ENCODE measurements around the gene ARPP21. TPM values are rescaled to one million over a fixed set of nuclear protein-coding genes. Genes with fewer than 3 reads are reported as not detected.

The ARPP21 gene
- total RNA-seq, 2 donors from 2014 or later = not detected

GRCh38 chr3:35688826-35689225 is 49.5 kb downstream of the ARPP21 start:
- ATAC-seq (no peak), DNase-seq (ENCODE audit: low spot score in 2 of 2) (no peak)
- Mint-ChIP-seq H3K9me3 (no peaks in the 10 kb centered on the region), H3K27ac (no peak overlapping the region), H3K36me3 (no peaks in the 10 kb centered on the region)

- Mint-ChIP-seq H3K9me3 (no peaks in the 10 kb centered on the region), H3K27ac (no peak overlapping the region), H3K36me3 (no peaks in the 10 kb centered on the region)
- ATAC-seq = no peak
- DNase-seq (ENCODE audit: low spot score in 2 of 2) = no peak
Measured at GRCh38 chr3:35690271-35690670, 50.9 kb downstream of the ARPP21 start.

GRCh38 chr3:35705904-35706303 is 66.6 kb downstream of the ARPP21 start:
- no peak for ATAC-seq
- DNase-seq (ENCODE audit: low spot score in 2 of 2) = no peak
- Mint-ChIP-seq H3K36me3 (no peaks in the 10 kb centered on the region), H3K27ac (no peak overlapping the region), H3K9me3 (peaks cover 0 to 4% of the 10 kb centered on the region in 2 donors)

- H3K36me3 Mint-ChIP-seq = no peaks in the 10 kb centered on the region
Measured at GRCh38 chr3:35707904-35708303, 68.6 kb downstream of the ARPP21 start.

GRCh38 chr3:35708394-35709271 is 69.3 kb downstream of the ARPP21 start:
- no peaks in the 10 kb centered on the region for H3K36me3 Mint-ChIP-seq
- DNase-seq (ENCODE audit: low spot score in 2 of 2) (no peak), ATAC-seq (peak in 1 of 2 donors; percentile 3)
- H3K27ac Mint-ChIP-seq = no peak overlapping the region
- peaks cover 0 to 4% of the 10 kb centered on the region in 2 donors for H3K9me3 Mint-ChIP-seq

More at GRCh38 chr3:35707904-35708303, 68.6 kb downstream of the ARPP21 start:
- ATAC-seq = peak; percentile 48 to 93
- DNase-seq (ENCODE audit: low spot score in 2 of 2) = no peak
- Mint-ChIP-seq H3K9me3 (peaks cover 0 to 4% of the 10 kb centered on the region in 2 donors), H3K27ac (no peak overlapping the region)

- Mint-ChIP-seq H3K27ac (no peak overlapping the region), H3K36me3 (no peaks in the 10 kb centered on the region), H3K9me3 (peaks cover 0 to 4% of the 10 kb centered on the region in 2 donors)
- no peak for ATAC-seq
- no peak for DNase-seq (ENCODE audit: low spot score in 2 of 2)
Measured at GRCh38 chr3:35709691-35710090, 70.4 kb downstream of the ARPP21 start.

GRCh38 chr3:35710554-35710953 is 71.2 kb downstream of the ARPP21 start:
- DNase-seq (ENCODE audit: low spot score in 2 of 2) (no peak), ATAC-seq (no peak)
- H3K36me3 Mint-ChIP-seq = no peaks in the 10 kb centered on the region
- H3K9me3 Mint-ChIP-seq = peaks cover 0 to 4% of the 10 kb centered on the region in 2 donors
- no peak overlapping the region for H3K27ac Mint-ChIP-seq

GRCh38 chr3:35718921-35719320 is 79.6 kb downstream of the ARPP21 start:
- H3K9me3 Mint-ChIP-seq = no peaks in the 10 kb centered on the region
- DNase-seq (ENCODE audit: low spot score in 2 of 2) (no peak), ATAC-seq (no peak)
- no peak overlapping the region for H3K27ac Mint-ChIP-seq
- H3K36me3 Mint-ChIP-seq = no peaks in the 10 kb centered on the region

GRCh38 chr3:35721628-35722027 is 82.3 kb downstream of the ARPP21 start:
- no peak for DNase-seq (ENCODE audit: low spot score in 2 of 2)
- no peak overlapping the region for H3K27ac Mint-ChIP-seq
- H3K36me3 Mint-ChIP-seq = no peaks in the 10 kb centered on the region
- H3K9me3 Mint-ChIP-seq = peaks cover 0 to 5% of the 10 kb centered on the region in 2 donors
- ATAC-seq = no peak

- Mint-ChIP-seq H3K36me3 (no peaks in the 10 kb centered on the region), H3K9me3 (peaks cover 0 to 5% of the 10 kb centered on the region in 2 donors), H3K27ac (no peak overlapping the region)
- DNase-seq (ENCODE audit: low spot score in 2 of 2) = no peak
- ATAC-seq = no peak
Measured at GRCh38 chr3:35722902-35723301, 83.6 kb downstream of the ARPP21 start.

- ATAC-seq (no peak), DNase-seq (ENCODE audit: low spot score in 2 of 2) (no peak)
- Mint-ChIP-seq H3K36me3 (no peaks in the 10 kb centered on the region), H3K9me3 (peaks cover 0 to 5% of the 10 kb centered on the region in 2 donors), H3K27ac (no peak overlapping the region)
Measured at GRCh38 chr3:35723480-35724097, 84.3 kb downstream of the ARPP21 start.

GRCh38 chr3:35724106-35724505 is 84.8 kb downstream of the ARPP21 start:
- Mint-ChIP-seq H3K9me3 (peaks cover 0 to 5% of the 10 kb centered on the region in 2 donors), H3K27ac (no peak overlapping the region), H3K36me3 (no peaks in the 10 kb centered on the region)
- ATAC-seq = peak in 1 of 2 donors; percentile 18
- DNase-seq (ENCODE audit: low spot score in 2 of 2) = no peak

- ATAC-seq (no peak), DNase-seq (ENCODE audit: low spot score in 2 of 2) (no peak)
- no peaks in the 10 kb centered on the region for H3K36me3 Mint-ChIP-seq
- H3K27ac Mint-ChIP-seq = no peak overlapping the region
- peaks cover 0 to 5% of the 10 kb centered on the region in 2 donors for H3K9me3 Mint-ChIP-seq
Measured at GRCh38 chr3:35727179-35727578, 87.9 kb downstream of the ARPP21 start.

- Mint-ChIP-seq H3K9me3 (peaks cover 0 to 4% of the 10 kb centered on the region in 2 donors), H3K36me3 (no peaks in the 10 kb centered on the region), H3K27ac (no peak overlapping the region)
- no peak for DNase-seq (ENCODE audit: low spot score in 2 of 2)
- no peak for ATAC-seq
Measured at GRCh38 chr3:35733341-35733740, 94.0 kb downstream of the ARPP21 start.

- ATAC-seq = no peak
- no peaks in the 10 kb centered on the region for H3K36me3 Mint-ChIP-seq
- DNase-seq (ENCODE audit: low spot score in 2 of 2) = no peak
- peaks cover 0 to 4% of the 10 kb centered on the region in 2 donors for H3K9me3 Mint-ChIP-seq
- H3K27ac Mint-ChIP-seq = no peak overlapping the region
Measured at GRCh38 chr3:35733864-35734263, 94.5 kb downstream of the ARPP21 start.

- DNase-seq (ENCODE audit: low spot score in 2 of 2) (no peak), ATAC-seq (no peak)
- H3K36me3 Mint-ChIP-seq = no peaks in the 10 kb centered on the region
- H3K27ac Mint-ChIP-seq = no peak overlapping the region
- peaks cover 4% of the 10 kb centered on the region in 2 donors for H3K9me3 Mint-ChIP-seq
Measured at GRCh38 chr3:35737080-35737479, 97.8 kb downstream of the ARPP21 start.

GRCh38 chr3:35737527-35737926 is 98.2 kb downstream of the ARPP21 start:
- Mint-ChIP-seq H3K9me3 (peaks cover 4% of the 10 kb centered on the region in 2 donors), H3K27ac (no peak overlapping the region), H3K36me3 (no peaks in the 10 kb centered on the region)
- no peak for ATAC-seq
- no peak for DNase-seq (ENCODE audit: low spot score in 2 of 2)

Measured in activated naive CD4-positive, alpha-beta T cell treated with anti-CD3 and anti-CD28 coated beads, Interleukin-2, amount 50 U/mL, for 72 hours (primary cell).